Measurements from ENCODE around the gene RTCB.

DNA sequence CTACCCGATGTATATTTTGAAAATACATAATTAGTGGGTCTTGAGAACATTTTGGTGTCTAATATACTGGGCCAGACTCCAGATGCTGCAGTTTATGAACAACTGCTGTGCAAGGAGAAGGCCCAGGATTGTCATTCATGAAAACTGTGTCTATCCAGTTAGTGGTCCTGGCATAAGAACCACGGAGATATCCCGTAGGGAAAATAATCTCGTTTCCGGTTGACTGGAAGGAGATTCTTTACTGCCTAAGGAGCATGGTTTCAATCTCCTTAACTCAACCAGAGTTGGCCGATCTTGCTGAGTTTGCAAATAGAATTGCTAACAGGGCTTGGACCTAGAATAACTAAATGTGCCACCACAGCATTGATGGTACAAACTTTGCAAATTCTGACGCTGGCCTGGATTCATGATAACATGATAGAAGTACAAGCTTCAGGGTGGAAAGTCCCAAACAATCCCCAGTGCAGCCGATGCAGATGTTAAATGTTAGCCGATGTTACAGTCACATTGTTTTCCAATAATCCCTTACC is 4.6 kb upstream of the RTCB start:
- TF ChIP-seq GTF2F1 (IDR thresholded peaks at IDR 0.05; ENCODE audit: low read length), result no peak
- no peak for TF ChIP-seq SP1 (IDR thresholded peaks at IDR 0.05)
- no peak for TF ChIP-seq SP1 (CRISPR knock-in tag; IDR thresholded peaks at IDR 0.05)
- no peak for TF ChIP-seq CBX2 (IDR thresholded peaks at IDR 0.05; ENCODE audit: low read depth, low read length)
- no peak for TF ChIP-seq CBX2 (CRISPR knock-in tag; IDR thresholded peaks at IDR 0.05; ENCODE audit: low read depth)
- no peak for TF ChIP-seq ZBTB2 (CRISPR knock-in tag; IDR thresholded peaks at IDR 0.05; ENCODE audit: low read depth)
- no peak for TF ChIP-seq RBFOX2 (IDR thresholded peaks at IDR 0.05; ENCODE audit: low read depth, low read length)
- TF ChIP-seq, protein P1, sequence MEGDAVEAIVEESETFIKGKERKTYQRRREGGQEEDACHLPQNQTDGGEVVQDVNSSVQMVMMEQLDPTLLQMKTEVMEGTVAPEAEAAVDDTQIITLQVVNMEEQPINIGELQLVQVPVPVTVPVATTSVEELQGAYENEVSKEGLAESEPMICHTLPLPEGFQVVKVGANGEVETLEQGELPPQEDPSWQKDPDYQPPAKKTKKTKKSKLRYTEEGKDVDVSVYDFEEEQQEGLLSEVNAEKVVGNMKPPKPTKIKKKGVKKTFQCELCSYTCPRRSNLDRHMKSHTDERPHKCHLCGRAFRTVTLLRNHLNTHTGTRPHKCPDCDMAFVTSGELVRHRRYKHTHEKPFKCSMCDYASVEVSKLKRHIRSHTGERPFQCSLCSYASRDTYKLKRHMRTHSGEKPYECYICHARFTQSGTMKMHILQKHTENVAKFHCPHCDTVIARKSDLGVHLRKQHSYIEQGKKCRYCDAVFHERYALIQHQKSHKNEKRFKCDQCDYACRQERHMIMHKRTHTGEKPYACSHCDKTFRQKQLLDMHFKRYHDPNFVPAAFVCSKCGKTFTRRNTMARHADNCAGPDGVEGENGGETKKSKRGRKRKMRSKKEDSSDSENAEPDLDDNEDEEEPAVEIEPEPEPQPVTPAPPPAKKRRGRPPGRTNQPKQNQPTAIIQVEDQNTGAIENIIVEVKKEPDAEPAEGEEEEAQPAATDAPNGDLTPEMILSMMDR (CRISPR knock-in tag; IDR thresholded peaks at IDR 0.05), result no peak
